Measurements from ENCODE around the gene OSTC.

DNA sequence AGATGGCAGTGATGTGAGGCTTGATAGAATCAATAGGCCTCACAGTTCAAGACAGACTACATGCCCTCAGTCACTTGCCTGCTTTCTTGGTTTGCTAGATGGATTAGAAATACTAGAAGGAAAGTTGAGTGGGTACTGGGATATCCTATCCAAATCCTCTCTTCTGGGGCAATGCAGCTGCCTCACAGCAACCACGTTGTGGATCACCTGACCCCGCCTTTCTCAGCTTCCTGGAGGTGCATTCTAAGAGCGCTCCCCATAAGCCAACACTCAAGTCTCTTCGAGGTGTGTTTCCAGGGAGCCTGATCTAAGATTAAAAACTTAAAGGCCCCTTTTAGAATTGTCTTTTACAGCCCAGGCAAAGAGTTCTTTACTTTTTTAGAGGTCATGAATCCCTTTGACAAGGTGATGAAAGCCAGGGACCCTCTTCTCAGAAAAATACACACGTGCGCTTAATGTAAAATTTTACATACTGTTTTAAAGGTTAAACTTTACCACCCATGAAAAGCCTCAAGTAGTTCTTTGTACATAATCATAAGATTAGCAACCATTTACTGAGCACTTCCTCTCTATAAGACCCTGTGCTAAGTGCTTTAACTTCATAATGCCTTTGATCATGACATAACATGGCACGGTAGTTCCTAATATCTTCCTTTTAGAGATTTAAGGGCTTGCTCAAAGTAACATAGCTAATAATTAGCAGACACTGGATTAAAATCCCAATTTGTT lies 30.9 kb upstream of the OSTC start:
- TF ChIP-seq EZH2 (IDR thresholded peaks at IDR 0.05; ENCODE audit: low read length): no peak
- TF ChIP-seq, protein P1, sequence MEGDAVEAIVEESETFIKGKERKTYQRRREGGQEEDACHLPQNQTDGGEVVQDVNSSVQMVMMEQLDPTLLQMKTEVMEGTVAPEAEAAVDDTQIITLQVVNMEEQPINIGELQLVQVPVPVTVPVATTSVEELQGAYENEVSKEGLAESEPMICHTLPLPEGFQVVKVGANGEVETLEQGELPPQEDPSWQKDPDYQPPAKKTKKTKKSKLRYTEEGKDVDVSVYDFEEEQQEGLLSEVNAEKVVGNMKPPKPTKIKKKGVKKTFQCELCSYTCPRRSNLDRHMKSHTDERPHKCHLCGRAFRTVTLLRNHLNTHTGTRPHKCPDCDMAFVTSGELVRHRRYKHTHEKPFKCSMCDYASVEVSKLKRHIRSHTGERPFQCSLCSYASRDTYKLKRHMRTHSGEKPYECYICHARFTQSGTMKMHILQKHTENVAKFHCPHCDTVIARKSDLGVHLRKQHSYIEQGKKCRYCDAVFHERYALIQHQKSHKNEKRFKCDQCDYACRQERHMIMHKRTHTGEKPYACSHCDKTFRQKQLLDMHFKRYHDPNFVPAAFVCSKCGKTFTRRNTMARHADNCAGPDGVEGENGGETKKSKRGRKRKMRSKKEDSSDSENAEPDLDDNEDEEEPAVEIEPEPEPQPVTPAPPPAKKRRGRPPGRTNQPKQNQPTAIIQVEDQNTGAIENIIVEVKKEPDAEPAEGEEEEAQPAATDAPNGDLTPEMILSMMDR (optimal IDR thresholded peaks at IDR 0.05 in 1 of 3, IDR thresholded peaks at IDR 0.05 in 1 of 3, conservative IDR thresholded peaks at IDR 0.05 in 1 of 3; ENCODE audit: extremely low read depth in 1 of 3, insufficient read depth in 2 of 3, low read length in 3 of 3): no peak
